CD4-positive, alpha-beta memory T cell (primary cell): ENCODE measurements around the gene OR2V2. TPM values are rescaled to one million over a fixed set of nuclear protein-coding genes. Genes with fewer than 3 reads are reported as not detected.
A peak's percentile ranks its signal among the peaks of the same experiment; 100 is the strongest.

Source experiments
- CTCF ChIA-PET: fragments of 350-600 bp; sonication (Branson Sonifier 250); formaldehyde crosslinking; loops from one replicate; lab custom pipeline; 2021; ENCODE audit warnings: inconsistent platforms; ENCODE audit not compliant: partially characterized antibody; lab: Charles Lee
- POLR2A ChIA-PET: fragments of 350-600 bp; sonication (Branson Sonifier 250); formaldehyde crosslinking; loops from one replicate; lab custom pipeline; 2021; ENCODE audit not compliant: partially characterized antibody; lab: Charles Lee
- DNase-seq, 5 donors: peaks; one replicate each; pipeline versions ENCODE4 v3.0.0 to v3.0.0-alpha.2; 2020 to 2022; ENCODE audit warnings: mixed read lengths in 1 of 5
- H3K27ac ChIP-seq: one replicate; pipeline ENCODE4 v1.7.0; 2013; ENCODE audit warnings: low read depth, low read length
- H3K27me3 ChIP-seq: 2 replicates; pipeline ENCODE4 v1.7.0; 2013; ENCODE audit warnings: mild to moderate bottlenecking, low read length, moderate library complexity; ENCODE audit not compliant: insufficient read depth
- H3K36me3 ChIP-seq: 2 replicates; pipeline ENCODE4 v1.7.0; 2013; ENCODE audit warnings: mild to moderate bottlenecking, low read length, moderate library complexity; ENCODE audit not compliant: insufficient read depth
- H3K4me1 ChIP-seq: 2 replicates; pipeline ENCODE4 v1.7.0; 2013; ENCODE audit warnings: mild to moderate bottlenecking, low read length, moderate library complexity; ENCODE audit not compliant: insufficient read depth
- H3K4me3 ChIP-seq, 2 donors: one replicate each; pipeline ENCODE4 v1.7.0; 2013; ENCODE audit warnings: low read length in 2 of 2, mild to moderate bottlenecking in 1 of 2
- H3K9me3 ChIP-seq, 2 donors: one replicate each; pipeline ENCODE4 v1.7.0; 2013; ENCODE audit warnings: low read length in 2 of 2, control low read depth in 1 of 2; ENCODE audit not compliant: control insufficient read depth in 1 of 2
- H3K27ac Mint-ChIP-seq, 7 donors: one replicate each; pipeline ENCODE4 v1.8.0; 2020 to 2021; ENCODE audit warnings: mixed read lengths in 7 of 7, mild to moderate bottlenecking in 6 of 7, inconsistent platforms in 3 of 7, moderate library complexity in 3 of 7
- H3K27me3 Mint-ChIP-seq, 2 donors: one replicate each; pipeline ENCODE4 v1.8.0; 2020 to 2021; ENCODE audit warnings: mixed read lengths in 2 of 2
- H3K36me3 Mint-ChIP-seq, 2 donors: one replicate each; pipeline ENCODE4 v1.8.0; 2020 to 2021; ENCODE audit warnings: mixed read lengths in 2 of 2, inconsistent platforms in 1 of 2, mild to moderate bottlenecking in 1 of 2
- H3K4me1 Mint-ChIP-seq, 4 donors: one replicate each; pipeline ENCODE4 v1.8.0; 2020 to 2021; ENCODE audit warnings: mixed read lengths in 4 of 4, mild to moderate bottlenecking in 1 of 4
- H3K4me3 Mint-ChIP-seq, 8 donors: one replicate each; pipeline ENCODE4 v1.8.0; 2020 to 2021; ENCODE audit warnings: mixed read lengths in 8 of 8, mild to moderate bottlenecking in 7 of 8, moderate library complexity in 6 of 8, inconsistent platforms in 3 of 8
- H3K9me3 Mint-ChIP-seq, 8 donors: one replicate each; pipeline ENCODE4 v1.8.0; 2020 to 2021; ENCODE audit warnings: mixed read lengths in 8 of 8, mild to moderate bottlenecking in 5 of 8, inconsistent platforms in 3 of 8, moderate library complexity in 1 of 8
- intact Hi-C: fragments of 100-400 bp; cut with micrococcal nuclease; formaldehyde crosslinking; loops from one replicate; pipeline ENCODE4 v1.15.1; 2023
- polyA plus RNA-seq, 2 donors: library from polyadenylated mRNA; unstranded; fragments of 300-500 nt; fragmentation: Illumina TruSeq; gene quantifications; one replicate each; pipeline ENCODE4 v1.2.3, GENCODE V29; 2021
- total RNA-seq, 2 experiments: library from RNA; stranded (reverse); gene quantifications; one replicate each; pipeline ENCODE4 v1.2.3, GENCODE V29; 2021

The OR2V2 gene
- total and polyA plus RNA-seq, 4 experiments from 2014 or later, result not detected

DNA sequence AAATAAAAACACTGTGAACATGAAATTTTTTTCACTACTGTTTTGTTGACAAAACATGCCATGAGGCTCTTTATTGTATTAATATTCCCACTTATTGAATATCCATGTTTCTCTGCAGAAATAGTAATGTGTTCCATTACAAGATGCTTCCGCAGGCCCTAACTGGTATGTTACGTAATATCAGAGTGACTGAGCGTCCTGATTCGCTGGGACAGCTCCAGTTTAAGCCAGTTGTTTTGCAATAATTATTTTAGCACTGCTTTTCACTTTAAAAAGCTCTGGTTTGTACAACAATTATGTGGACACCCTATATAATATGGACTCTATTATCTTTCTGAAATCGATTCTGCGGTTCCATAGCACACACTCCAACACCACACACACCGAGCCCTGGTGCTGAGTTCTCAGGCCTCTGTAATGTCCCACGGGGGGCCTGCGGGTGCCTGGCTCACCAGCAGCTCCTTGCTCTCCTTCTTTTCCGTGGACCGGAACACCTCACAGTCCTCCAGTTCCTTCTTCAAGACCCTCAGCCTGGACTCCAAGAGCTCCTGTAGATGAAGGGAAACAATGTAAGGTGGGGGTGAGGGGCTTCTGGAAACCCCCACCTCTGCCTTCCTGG lies 55.8 kb downstream of the OR2V2 start:
- H3K9me3 ChIP-seq, result no peaks in the 10 kb centered on the region
- no peak for DNase-seq
- peaks cover 31% of the 10 kb centered on the region for H3K4me1 ChIP-seq
- CTCF ChIA-PET, result interaction anchor here (7.8 kb wide), 1 partner anchor 13 kb away, joined by 100 read pairs; no protein-coding TSS in a partner anchor
- Mint-ChIP-seq H3K4me1 (peaks cover 21 to 35% (median 28%) of the 10 kb centered on the region in 4 donors), H3K4me3 (peak overlapping the region in 7 of 8 donors; percentile 84 to 93 (median 86)), H3K27ac (peak overlapping the region in 3 of 7 donors; percentile 1 to 89 (median 17)), H3K27me3 (peaks cover 7 to 10% of the 10 kb centered on the region in 2 donors), H3K9me3 (peaks cover 0 to 21% (median 1%) of the 10 kb centered on the region in 8 donors), H3K36me3 (peaks cover 0 to 17% of the 10 kb centered on the region in 2 donors)
- H3K36me3 ChIP-seq, result no peaks in the 10 kb centered on the region
- H3K4me3 ChIP-seq, result no peak overlapping the region
- no peak overlapping the region for H3K27ac ChIP-seq
- no peaks in the 10 kb centered on the region for H3K27me3 ChIP-seq
- intact Hi-C loops, result no loop called here
- POLR2A ChIA-PET, result interaction anchor here (0.9 to 8.9 kb wide), 5 partner anchors 10 to 58 kb away, joined by 3 to 412 read pairs (median 7); partner anchors contain the start of genes TRIM41 and TRIM52

GRCh38 chr5:181203777-181204112 lies 56.4 kb downstream of the OR2V2 start:
- no peaks in the 10 kb centered on the region for H3K36me3 ChIP-seq
- Mint-ChIP-seq H3K4me3 (peak overlapping the region; percentile 84 to 93 (median 86)), H3K9me3 (peaks cover 0 to 21% (median 3%) of the 10 kb centered on the region in 8 donors), H3K36me3 (peaks cover 0 to 17% of the 10 kb centered on the region in 2 donors), H3K27ac (peak overlapping the region in 4 of 7 donors; percentile 53 to 89 (median 74)), H3K27me3 (peaks cover 7 to 10% of the 10 kb centered on the region in 2 donors), H3K4me1 (peaks cover 22 to 39% (median 30%) of the 10 kb centered on the region in 4 donors)
- H3K27ac ChIP-seq, result no peak overlapping the region
- POLR2A ChIA-PET, result interaction anchor here (0.9 to 8.9 kb wide), 6 partner anchors 11 to 57 kb away, joined by 3 to 412 read pairs (median 6); partner anchors contain the start of genes RACK1 and TRIM52
- no peaks in the 10 kb centered on the region for H3K9me3 ChIP-seq
- H3K27me3 ChIP-seq, result no peaks in the 10 kb centered on the region
- peaks cover 31% of the 10 kb centered on the region for H3K4me1 ChIP-seq
- intact Hi-C loops, result no loop called here
- no peak for DNase-seq
- CTCF ChIA-PET, result interaction anchor here (7.8 kb wide), 1 partner anchor 13 kb away, joined by 100 read pairs; no protein-coding TSS in a partner anchor
- peak overlapping the region in 1 of 2 donors; percentile 71 for H3K4me3 ChIP-seq

DNA sequence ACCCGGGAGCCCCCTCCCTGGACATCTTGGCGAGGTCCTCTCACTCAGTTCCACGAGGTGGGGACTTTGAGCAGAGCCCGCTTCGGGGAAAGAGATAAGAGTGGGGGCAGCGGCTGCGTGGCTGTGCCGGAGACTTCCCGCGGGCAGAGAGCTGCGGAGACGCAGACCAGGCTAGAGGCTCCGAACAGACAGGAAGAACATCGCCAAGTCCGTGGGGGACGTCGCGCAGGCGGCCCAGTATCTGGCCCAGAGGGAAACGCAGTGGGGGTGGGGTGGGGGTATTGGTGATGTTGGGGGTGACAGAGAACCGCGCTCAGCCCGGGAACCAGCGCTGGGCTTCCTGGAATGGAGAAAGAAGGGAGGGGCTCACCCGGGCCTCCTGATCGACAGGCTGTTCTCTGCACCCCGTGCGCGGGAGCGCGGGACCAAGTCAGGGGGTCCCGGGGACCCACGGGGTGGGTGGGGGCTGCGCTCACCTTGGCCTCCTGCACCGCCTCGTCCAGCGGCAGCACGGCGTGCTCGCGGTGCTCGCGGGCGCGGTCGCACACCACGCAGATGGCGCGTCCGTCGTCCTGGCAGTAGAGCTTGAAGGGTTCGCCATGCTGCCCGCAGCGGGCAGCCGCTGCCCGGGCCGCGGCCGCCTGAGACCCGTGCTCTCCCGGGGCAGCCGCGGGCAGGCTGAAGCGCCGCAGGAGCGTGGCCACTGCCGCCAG lies 56.9 kb downstream of the OR2V2 start:
- H3K27ac Mint-ChIP-seq, result peak overlapping the region in 4 of 7 donors; percentile 53 to 89 (median 74)

GRCh38 chr5:181204826-181205760 lies 57.7 kb downstream of the OR2V2 start, which contains the start of gene TRIM7:
TSS of gene TRIM7 (minus strand) at chr5:181205196. CDS start at chr5:181205110, 86 bp downstream.
- Mint-ChIP-seq H3K27me3 (peaks cover 7 to 10% of the 10 kb centered on the region in 2 donors), H3K36me3 (peaks cover 0 to 17% of the 10 kb centered on the region in 2 donors), H3K4me3 (peak within 1 kb of the TSS; percentile 88 to 97 (median 92)), H3K4me1 (peaks cover 22 to 39% (median 30%) of the 10 kb centered on the region in 4 donors), H3K9me3 (peaks cover 0 to 22% (median 3%) of the 10 kb centered on the region in 8 donors), H3K27ac (peak within 1 kb of the TSS; percentile 79 to 100 (median 98))
- peak in 2 of 5 donors; percentile 18 to 28 for DNase-seq
- POLR2A ChIA-PET, result interaction anchor here (0.7 to 8.9 kb wide), 10 partner anchors 12 to 395 kb away, joined by 3 to 412 read pairs (median 6); partner anchors contain the start of genes RACK1, TRIM41 and TRIM52
- no peaks in the 10 kb centered on the region for H3K36me3 ChIP-seq
- peak within 1 kb of the TSS; percentile 71 for H3K4me3 ChIP-seq
- no peak within 1 kb of the TSS for H3K27ac ChIP-seq
- intact Hi-C loops, result no loop called here
- H3K9me3 ChIP-seq, result no peaks in the 10 kb centered on the region
- H3K4me1 ChIP-seq, result peaks cover 31% of the 10 kb centered on the region
- H3K27me3 ChIP-seq, result no peaks in the 10 kb centered on the region
- CTCF ChIA-PET, result interaction anchor here (1.0 to 7.8 kb wide), 3 partner anchors 11 to 22 kb away, joined by 3 to 100 read pairs (median 3); no protein-coding TSS in a partner anchor

More for the DNA sequence above, 56.9 kb downstream of the OR2V2 start:
- no peaks in the 10 kb centered on the region for H3K9me3 ChIP-seq
- H3K36me3 ChIP-seq, result no peaks in the 10 kb centered on the region
- peaks cover 22 to 39% (median 30%) of the 10 kb centered on the region in 4 donors for H3K4me1 Mint-ChIP-seq
- peak in 2 of 5 donors; percentile 21 to 38 for DNase-seq
- ChIA-PET CTCF (interaction anchor here (1.0 to 7.8 kb wide), 2 partner anchors 10 to 14 kb away, joined by 3 to 100 read pairs; no protein-coding TSS in a partner anchor), POLR2A (interaction anchor here (0.6 to 8.9 kb wide), 11 partner anchors 11 to 394 kb away, joined by 3 to 412 read pairs (median 4); partner anchors contain the start of genes RACK1, TRIM41 and TRIM52)
- H3K9me3 Mint-ChIP-seq, result peaks cover 0 to 21% (median 3%) of the 10 kb centered on the region in 8 donors
- H3K36me3 Mint-ChIP-seq, result peaks cover 0 to 17% of the 10 kb centered on the region in 2 donors
- H3K4me1 ChIP-seq, result peaks cover 31% of the 10 kb centered on the region
- no peaks in the 10 kb centered on the region for H3K27me3 ChIP-seq
- no peak overlapping the region for H3K27ac ChIP-seq
- peak overlapping the region; percentile 84 to 93 (median 86) for H3K4me3 Mint-ChIP-seq
- intact Hi-C loops, result no loop called here
- peak overlapping the region; percentile 29 to 71 for H3K4me3 ChIP-seq
- peaks cover 7 to 10% of the 10 kb centered on the region in 2 donors for H3K27me3 Mint-ChIP-seq

GRCh38 chr5:181205761-181206649 lies 58.6 kb downstream of the OR2V2 start:
- Histone ChIP-seq H3K9me3 (no peaks in the 10 kb centered on the region), H3K27ac (peak overlapping the region; percentile 67), H3K4me1 (peaks cover 31% of the 10 kb centered on the region), H3K27me3 (no peaks in the 10 kb centered on the region), H3K36me3 (no peaks in the 10 kb centered on the region), H3K4me3 (peak overlapping the region; percentile 71)
- H3K4me1 Mint-ChIP-seq, result peaks cover 22 to 39% (median 31%) of the 10 kb centered on the region in 4 donors
- H3K9me3 Mint-ChIP-seq, result peaks cover 0 to 22% (median 3%) of the 10 kb centered on the region in 8 donors
- peak overlapping the region; percentile 91 to 100 (median 98) for H3K27ac Mint-ChIP-seq
- peaks cover 7 to 10% of the 10 kb centered on the region in 2 donors for H3K27me3 Mint-ChIP-seq
- peak in 2 of 5 donors; percentile 20 to 22 for DNase-seq
- intact Hi-C loops, result loop anchor here (1.0 kb wide), 1 partner anchor 15 kb away; no protein-coding TSS in a partner anchor
- peaks cover 0 to 17% of the 10 kb centered on the region in 2 donors for H3K36me3 Mint-ChIP-seq
- CTCF ChIA-PET, result interaction anchor here (0.6 to 7.8 kb wide), 10 partner anchors 8 to 38 kb away, joined by 3 to 100 read pairs (median 7); partner anchors contain the start of genes RACK1 and TRIM41
- peak overlapping the region; percentile 88 to 97 (median 92) for H3K4me3 Mint-ChIP-seq
- POLR2A ChIA-PET, result interaction anchor here (1.1 to 8.9 kb wide), 8 partner anchors 11 to 55 kb away, joined by 4 to 412 read pairs (median 48); partner anchors contain the start of genes RACK1, TRIM41 and TRIM52
